Astrocyte (in vitro differentiated cells and primary cell): ENCODE measurements around the gene CYP2B6. TPM values are rescaled to one million over a fixed set of nuclear protein-coding genes. Genes with fewer than 3 reads are reported as not detected.
"Not testable (repeated sequence)": the region's sequence is repeated elsewhere in the genome, so short reads cannot be mapped to it uniquely, and the experiment has no call there.

Experiments used
- DNase-seq: peaks from one replicate; pipeline ENCODE4 v3.0.0-alpha.2; 2010; ENCODE audit warnings: low read depth
- FAIRE-seq: peaks from 2 replicates; lab custom pipeline; 2011; peaks lifted over from hg19 to GRCh38; lab: Jason Lieb, UNC
- H2AFZ ChIP-seq: 2 replicates; pipeline ENCODE4 v1.6.0; 2012; ENCODE audit warnings: low read depth, low read length, inconsistent platforms
- H3K27ac ChIP-seq: 2 replicates; pipeline ENCODE4 v1.5.1; 2011; ENCODE audit warnings: low read depth, low read length, inconsistent platforms
- H3K27me3 ChIP-seq: 2 replicates; pipeline ENCODE4 v1.6.0; 2011; ENCODE audit warnings: low read length, inconsistent platforms; ENCODE audit not compliant: insufficient read depth
- H3K36me3 ChIP-seq: 2 replicates; pipeline ENCODE4 v1.5.1; 2011; ENCODE audit warnings: low read length, inconsistent platforms; ENCODE audit not compliant: insufficient read depth
- H3K4me1 ChIP-seq: 2 replicates; pipeline ENCODE4 v1.5.1; 2011; ENCODE audit warnings: low read length, inconsistent platforms; ENCODE audit not compliant: insufficient read depth
- H3K4me2 ChIP-seq: 2 replicates; pipeline ENCODE4 v1.6.0; 2012; ENCODE audit warnings: low read length, inconsistent platforms
- H3K4me3 ChIP-seq: 2 replicates; pipeline ENCODE4 v1.5.1; 2011; ENCODE audit warnings: low read depth, mild to moderate bottlenecking, low read length, inconsistent platforms; ENCODE audit not compliant: insufficient read depth
- H3K79me2 ChIP-seq: 2 replicates; pipeline ENCODE4 v1.6.0; 2012; ENCODE audit warnings: mild to moderate bottlenecking, low read length, inconsistent platforms; ENCODE audit not compliant: insufficient read depth
- H3K9ac ChIP-seq: 2 replicates; pipeline ENCODE4 v1.6.0; 2012; ENCODE audit warnings: mild to moderate bottlenecking, low read length, inconsistent platforms
- H3K9me3 ChIP-seq: 2 replicates; pipeline ENCODE4 v1.5.1; 2012; ENCODE audit warnings: low read depth, mild to moderate bottlenecking, low read length, inconsistent platforms; ENCODE audit not compliant: insufficient read depth
- H4K20me1 ChIP-seq: 2 replicates; pipeline ENCODE4 v1.6.0; 2012; ENCODE audit warnings: low read length, inconsistent platforms; ENCODE audit not compliant: insufficient read depth
- H3K27ac Mint-ChIP-seq: one replicate; pipeline ENCODE4 v1.8.0; 2021; ENCODE audit warnings: mild to moderate bottlenecking, mixed read lengths; ENCODE audit not compliant: unreplicated experiment
- H3K27me3 Mint-ChIP-seq: one replicate; pipeline ENCODE4 v1.8.0; 2021; ENCODE audit warnings: low read depth, mixed read lengths; ENCODE audit not compliant: unreplicated experiment
- H3K36me3 Mint-ChIP-seq: one replicate; pipeline ENCODE4 v1.8.0; 2021; ENCODE audit warnings: low read depth, mixed read lengths; ENCODE audit not compliant: unreplicated experiment
- H3K4me1 Mint-ChIP-seq: one replicate; pipeline ENCODE4 v1.8.0; 2021; ENCODE audit warnings: low read depth, mixed read lengths; ENCODE audit not compliant: unreplicated experiment
- H3K4me3 Mint-ChIP-seq: one replicate; pipeline ENCODE4 v1.8.0; 2021; ENCODE audit warnings: mild to moderate bottlenecking, moderate library complexity, mixed read lengths; ENCODE audit not compliant: unreplicated experiment
- H3K9me3 Mint-ChIP-seq: one replicate; pipeline ENCODE4 v1.8.0; 2021; ENCODE audit warnings: mild to moderate bottlenecking, mixed read lengths; ENCODE audit not compliant: unreplicated experiment
- EZH2 ChIP-seq: IDR thresholded peaks from 2 replicates; pipeline ENCODE4 v1.6.1; 2012; ENCODE audit warnings: mild to moderate bottlenecking, low read length, inconsistent platforms; ENCODE audit not compliant: insufficient read depth
- total RNA-seq: library from RNA; stranded (reverse); gene quantifications from 2 replicates; pipeline ENCODE4 v1.2.1, GENCODE V29; 2021
- TF ChIP-seq, protein P1 (sequence below): IDR thresholded peaks from 2 replicates; pipeline ENCODE4 v1.5.1; 2011; ENCODE audit warnings: low read depth, mild to moderate bottlenecking, inconsistent platforms, low read length, moderate library complexity; ENCODE audit not compliant: insufficient read depth

CYP2B6 gene
- total RNA-seq, 1 donor from 2014 or later: not detected

DNA sequence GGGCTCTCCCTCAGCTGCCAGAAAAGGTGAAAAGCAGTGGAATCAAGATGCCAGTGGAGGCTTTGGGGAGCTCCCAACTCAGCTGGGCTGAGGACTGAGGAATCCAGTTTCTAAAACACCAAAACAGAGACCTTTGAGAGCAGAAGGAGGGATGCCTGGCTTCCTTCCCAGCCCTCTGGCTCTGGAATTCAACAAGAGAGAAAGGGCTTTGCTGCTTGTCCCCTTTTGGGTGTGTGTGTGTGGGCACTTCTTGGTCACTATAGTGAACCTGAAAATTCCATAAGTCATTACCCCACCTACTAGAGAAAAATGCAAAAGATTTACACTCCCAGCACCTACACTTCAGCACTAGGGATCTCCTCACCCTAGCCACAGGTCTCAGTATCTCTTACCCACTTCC lies 30.3 kb upstream of the CYP2B6 start:
- no peaks in the 10 kb centered on the region for H3K79me2 ChIP-seq
- no peak for FAIRE-seq
- no peaks in the 10 kb centered on the region for H3K4me1 ChIP-seq
- Mint-ChIP-seq H3K4me1 (no peaks in the 10 kb centered on the region), H3K36me3 (peaks cover 4% of the 10 kb centered on the region), H3K27ac (no peak overlapping the region), H3K4me3 (no peak overlapping the region), H3K27me3 (peaks cover 31% of the 10 kb centered on the region), H3K9me3 (peaks cover 20% of the 10 kb centered on the region)
- TF ChIP-seq, protein P1, sequence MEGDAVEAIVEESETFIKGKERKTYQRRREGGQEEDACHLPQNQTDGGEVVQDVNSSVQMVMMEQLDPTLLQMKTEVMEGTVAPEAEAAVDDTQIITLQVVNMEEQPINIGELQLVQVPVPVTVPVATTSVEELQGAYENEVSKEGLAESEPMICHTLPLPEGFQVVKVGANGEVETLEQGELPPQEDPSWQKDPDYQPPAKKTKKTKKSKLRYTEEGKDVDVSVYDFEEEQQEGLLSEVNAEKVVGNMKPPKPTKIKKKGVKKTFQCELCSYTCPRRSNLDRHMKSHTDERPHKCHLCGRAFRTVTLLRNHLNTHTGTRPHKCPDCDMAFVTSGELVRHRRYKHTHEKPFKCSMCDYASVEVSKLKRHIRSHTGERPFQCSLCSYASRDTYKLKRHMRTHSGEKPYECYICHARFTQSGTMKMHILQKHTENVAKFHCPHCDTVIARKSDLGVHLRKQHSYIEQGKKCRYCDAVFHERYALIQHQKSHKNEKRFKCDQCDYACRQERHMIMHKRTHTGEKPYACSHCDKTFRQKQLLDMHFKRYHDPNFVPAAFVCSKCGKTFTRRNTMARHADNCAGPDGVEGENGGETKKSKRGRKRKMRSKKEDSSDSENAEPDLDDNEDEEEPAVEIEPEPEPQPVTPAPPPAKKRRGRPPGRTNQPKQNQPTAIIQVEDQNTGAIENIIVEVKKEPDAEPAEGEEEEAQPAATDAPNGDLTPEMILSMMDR: no peak
- TF ChIP-seq EZH2: no peak
- DNase-seq: no peak
- H3K27me3 ChIP-seq: no peaks in the 10 kb centered on the region
- H3K9ac ChIP-seq: no peak overlapping the region
- no peak overlapping the region for H3K4me2 ChIP-seq
- H3K4me3 ChIP-seq: no peak overlapping the region
- H2AFZ ChIP-seq: no peak overlapping the region
- H3K36me3 ChIP-seq: no peaks in the 10 kb centered on the region
- H3K9me3 ChIP-seq: peaks cover 3% of the 10 kb centered on the region
- no peak overlapping the region for H3K27ac ChIP-seq
- H4K20me1 ChIP-seq: no peaks in the 10 kb centered on the region

DNA sequence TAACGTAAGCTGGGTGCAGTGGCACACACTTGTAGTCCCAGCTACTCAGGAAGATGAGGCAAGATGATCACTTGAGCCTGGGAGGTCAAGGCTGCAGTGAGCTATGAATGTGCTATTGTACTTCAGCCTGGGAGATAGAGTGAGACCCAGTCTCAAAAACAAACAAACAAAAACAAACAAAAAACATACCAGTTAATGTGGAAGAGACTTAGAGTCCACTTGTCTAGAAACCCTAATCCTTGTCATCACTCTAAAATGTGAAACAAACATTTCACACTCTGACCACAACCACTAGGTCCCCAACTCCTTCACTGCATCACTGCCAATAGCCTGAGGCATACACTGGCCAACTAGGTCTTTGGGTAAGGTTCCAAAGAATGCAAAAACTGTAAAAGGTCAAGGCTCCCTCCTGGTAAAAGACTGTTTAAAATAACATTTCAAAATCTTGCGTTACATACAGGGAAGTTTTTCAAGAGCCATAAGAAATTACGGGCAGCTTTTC lies 28.6 kb upstream of the CYP2B6 start:
- H3K27ac ChIP-seq: no peak overlapping the region
- TF ChIP-seq, protein P1: no peak
- TF ChIP-seq EZH2: no peak
- no peak overlapping the region for H3K9ac ChIP-seq
- H2AFZ ChIP-seq: no peak overlapping the region
- H3K79me2 ChIP-seq: no peaks in the 10 kb centered on the region
- H3K9me3 ChIP-seq: no peaks in the 10 kb centered on the region
- H3K4me1 Mint-ChIP-seq: no peaks in the 10 kb centered on the region
- no peaks in the 10 kb centered on the region for H3K4me1 ChIP-seq
- FAIRE-seq: no peak
- no peaks in the 10 kb centered on the region for H3K27me3 ChIP-seq
- no peak overlapping the region for H3K27ac Mint-ChIP-seq
- no peaks in the 10 kb centered on the region for H4K20me1 ChIP-seq
- no peak overlapping the region for H3K4me3 Mint-ChIP-seq
- DNase-seq: peak; percentile 3
- no peak overlapping the region for H3K4me2 ChIP-seq
- H3K4me3 ChIP-seq: no peak overlapping the region
- peaks cover 19% of the 10 kb centered on the region for H3K9me3 Mint-ChIP-seq
- H3K27me3 Mint-ChIP-seq: peaks cover 26% of the 10 kb centered on the region
- peaks cover 4% of the 10 kb centered on the region for H3K36me3 Mint-ChIP-seq
- H3K36me3 ChIP-seq: no peaks in the 10 kb centered on the region

- H2AFZ ChIP-seq, DNase-seq, H3K27ac Mint-ChIP-seq, H3K4me1 Mint-ChIP-seq, FAIRE-seq, H3K4me1 ChIP-seq, H3K36me3 Mint-ChIP-seq, H3K4me3 Mint-ChIP-seq, H3K4me2 ChIP-seq, H3K27me3 ChIP-seq, H4K20me1 ChIP-seq, H3K9me3 ChIP-seq, H3K4me3 ChIP-seq, H3K9ac ChIP-seq, H3K79me2 ChIP-seq, H3K27ac ChIP-seq, H3K36me3 ChIP-seq: not testable (repeated sequence)
- Mint-ChIP-seq H3K9me3 (peaks cover 19% of the 10 kb centered on the region), H3K27me3 (peaks cover 32% of the 10 kb centered on the region)
Measured at GRCh38 chr19:40964361-40964760, 26.7 kb upstream of the CYP2B6 start.

GRCh38 chr19:40965351-40965750 lies 25.7 kb upstream of the CYP2B6 start:
- not testable (repeated sequence) for H3K4me2 ChIP-seq, H3K9ac ChIP-seq, H3K27ac ChIP-seq, H3K4me1 Mint-ChIP-seq, H3K79me2 ChIP-seq, H3K4me3 Mint-ChIP-seq, H4K20me1 ChIP-seq, DNase-seq, H3K27me3 ChIP-seq, H3K4me1 ChIP-seq, H3K4me3 ChIP-seq, FAIRE-seq, H3K27ac Mint-ChIP-seq, H2AFZ ChIP-seq, H3K36me3 Mint-ChIP-seq, H3K36me3 ChIP-seq, H3K9me3 ChIP-seq
- peaks cover 40% of the 10 kb centered on the region for H3K27me3 Mint-ChIP-seq
- H3K9me3 Mint-ChIP-seq: peaks cover 19% of the 10 kb centered on the region

DNA sequence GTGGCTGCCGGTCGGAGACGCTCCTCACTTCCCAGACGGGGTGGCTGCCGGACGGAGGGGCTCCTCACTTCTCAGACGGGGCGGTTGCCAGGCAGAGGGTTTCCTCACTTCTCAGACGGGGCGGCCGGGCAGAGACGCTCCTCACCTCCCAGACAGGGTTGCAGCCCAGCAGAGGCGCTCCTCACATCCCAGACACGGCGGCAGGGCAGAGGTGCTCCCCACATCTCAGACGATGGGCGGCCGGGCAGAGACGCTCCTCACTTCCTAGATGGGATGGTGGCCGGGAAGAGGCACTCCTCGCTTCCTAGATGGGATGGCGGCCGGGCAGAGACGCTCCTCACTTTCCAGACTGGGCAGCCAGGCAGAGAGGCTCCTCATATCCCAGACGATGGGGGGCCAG lies 24.5 kb upstream of the CYP2B6 start:
- H3K9me3 Mint-ChIP-seq: peaks cover 17% of the 10 kb centered on the region
- not testable (repeated sequence) for DNase-seq, H2AFZ ChIP-seq, H3K27me3 ChIP-seq, H4K20me1 ChIP-seq, H3K4me3 Mint-ChIP-seq, H3K4me3 ChIP-seq, H3K9ac ChIP-seq, H3K27ac Mint-ChIP-seq, H3K9me3 ChIP-seq, FAIRE-seq, H3K79me2 ChIP-seq, H3K36me3 ChIP-seq, H3K4me1 ChIP-seq, H3K27ac ChIP-seq, H3K36me3 Mint-ChIP-seq, H3K4me2 ChIP-seq, H3K4me1 Mint-ChIP-seq
- H3K27me3 Mint-ChIP-seq: peaks cover 35% of the 10 kb centered on the region
